SH-SY5Y (cell line): ENCODE data around the gene NR2F1-AS1.

Experiments
- GATA2 ChIP-seq: IDR thresholded peaks from 2 replicates; pipeline ENCODE4 v1.6.1; 2011; ENCODE audit warnings: mild to moderate bottlenecking, low read depth, low read length
- GATA3 ChIP-seq: IDR thresholded peaks from 2 replicates; pipeline ENCODE4 v1.6.1; 2011; ENCODE audit warnings: low read depth, mild to moderate bottlenecking, low read length, moderate library complexity

DNA sequence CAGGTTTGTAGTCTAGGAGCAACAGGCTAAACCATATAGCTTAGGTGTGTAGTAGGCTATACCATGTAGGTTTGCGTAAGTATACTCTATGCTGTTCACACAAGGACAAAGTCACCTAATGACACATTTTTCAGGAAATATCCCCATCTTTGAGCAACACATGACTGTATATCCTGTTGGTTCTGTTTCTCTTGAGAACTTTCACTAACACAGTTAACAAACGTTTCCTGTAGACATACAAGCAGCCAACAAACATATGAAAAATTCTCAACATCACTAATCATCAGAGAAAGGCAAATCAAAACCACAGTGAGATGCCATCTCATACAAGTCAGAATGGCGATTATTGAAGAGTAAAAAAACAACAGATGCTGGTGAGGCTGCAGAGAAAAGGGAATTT, 68.2 kb downstream of the NR2F1-AS1 start:
- no peak for TF ChIP-seq GATA2
- TF ChIP-seq GATA3, result no peak
